Measurements from ENCODE around the gene ESR1.

DNA sequence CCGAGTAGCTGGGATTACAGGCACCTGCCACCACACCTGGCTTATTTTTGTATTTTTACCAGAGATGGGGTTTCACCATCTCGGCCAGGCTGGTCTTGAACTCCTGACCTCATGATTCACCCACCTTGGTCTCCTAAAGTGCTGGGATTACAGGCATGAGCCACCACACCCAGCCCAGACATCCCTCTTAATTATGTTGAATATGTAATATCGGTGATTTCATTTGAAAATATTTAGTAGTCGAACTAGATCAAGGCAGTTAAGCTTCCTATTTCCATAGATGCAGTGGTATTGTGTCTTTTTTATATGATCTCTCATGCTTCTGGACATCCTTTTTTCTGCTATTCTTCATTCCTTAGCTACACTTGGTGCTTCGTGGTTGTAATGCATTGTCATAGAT, 29.7 kb downstream of the ESR1 start:
- TF ChIP-seq, protein P1, sequence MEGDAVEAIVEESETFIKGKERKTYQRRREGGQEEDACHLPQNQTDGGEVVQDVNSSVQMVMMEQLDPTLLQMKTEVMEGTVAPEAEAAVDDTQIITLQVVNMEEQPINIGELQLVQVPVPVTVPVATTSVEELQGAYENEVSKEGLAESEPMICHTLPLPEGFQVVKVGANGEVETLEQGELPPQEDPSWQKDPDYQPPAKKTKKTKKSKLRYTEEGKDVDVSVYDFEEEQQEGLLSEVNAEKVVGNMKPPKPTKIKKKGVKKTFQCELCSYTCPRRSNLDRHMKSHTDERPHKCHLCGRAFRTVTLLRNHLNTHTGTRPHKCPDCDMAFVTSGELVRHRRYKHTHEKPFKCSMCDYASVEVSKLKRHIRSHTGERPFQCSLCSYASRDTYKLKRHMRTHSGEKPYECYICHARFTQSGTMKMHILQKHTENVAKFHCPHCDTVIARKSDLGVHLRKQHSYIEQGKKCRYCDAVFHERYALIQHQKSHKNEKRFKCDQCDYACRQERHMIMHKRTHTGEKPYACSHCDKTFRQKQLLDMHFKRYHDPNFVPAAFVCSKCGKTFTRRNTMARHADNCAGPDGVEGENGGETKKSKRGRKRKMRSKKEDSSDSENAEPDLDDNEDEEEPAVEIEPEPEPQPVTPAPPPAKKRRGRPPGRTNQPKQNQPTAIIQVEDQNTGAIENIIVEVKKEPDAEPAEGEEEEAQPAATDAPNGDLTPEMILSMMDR (IDR thresholded peaks at IDR 0.05), result no peak
- TF ChIP-seq POLR2A (IDR thresholded peaks at IDR 0.05; ENCODE audit: low read depth), result no peak

All from esophagus muscularis mucosa (tissue), 3 donors.